NCI-H2196 (cell line): ENCODE results near the gene HNRNPL.
A peak's percentile ranks its signal among the peaks of the same experiment; 100 is the strongest.
"Not testable (repeated sequence)": the region's sequence is repeated elsewhere in the genome, so short reads cannot be mapped to it uniquely, and the experiment has no call there.

Experiments
- DNase-seq: peaks from one replicate; lab custom pipeline; 2025; ENCODE audit not compliant: unreplicated experiment; lab: John Stamatoyannopoulos, UW

Gene HNRNPL

GRCh38 chr19:38849860-38850435, at the start of gene HNRNPL:
Gene HNRNPL (minus strand): TSS chr19:38849986. CDS start chr19:38849966, 20 bp downstream.
- peak; percentile 100 for DNase-seq

- no peak for DNase-seq
Observed at GRCh38 chr19:38898788-38899446, 49.1 kb upstream of the HNRNPL start.

GRCh38 chr19:38894968-38895367, 45.2 kb upstream of the HNRNPL start:
- no peak for DNase-seq

GRCh38 chr19:38893341-38893771, 43.6 kb upstream of the HNRNPL start:
- DNase-seq, result peak; percentile 67

GRCh38 chr19:38892841-38893240, 43.1 kb upstream of the HNRNPL start:
- DNase-seq, result peak; percentile 70

- no peak for DNase-seq
Observed at GRCh38 chr19:38891771-38892170, 42.0 kb upstream of the HNRNPL start.

GRCh38 chr19:38890686-38891085, 40.9 kb upstream of the HNRNPL start:
- no peak for DNase-seq

GRCh38 chr19:38889803-38890202, 40.0 kb upstream of the HNRNPL start:
- DNase-seq, result no peak

GRCh38 chr19:38888876-38889275, 39.1 kb upstream of the HNRNPL start:
- no peak for DNase-seq

GRCh38 chr19:38884691-38885090, 34.9 kb upstream of the HNRNPL start:
- DNase-seq, result not testable (repeated sequence)

GRCh38 chr19:38883286-38883685, 33.5 kb upstream of the HNRNPL start:
- no peak for DNase-seq

GRCh38 chr19:38880882-38881609, 31.3 kb upstream of the HNRNPL start:
- no peak for DNase-seq

GRCh38 chr19:38880076-38880881, 30.5 kb upstream of the HNRNPL start:
- DNase-seq, result no peak

GRCh38 chr19:38879400-38879751, 29.6 kb upstream of the HNRNPL start:
- no peak for DNase-seq

- no peak for DNase-seq
Observed at GRCh38 chr19:38878575-38879399, 29.0 kb upstream of the HNRNPL start.

- peak; percentile 85 for DNase-seq
Observed at GRCh38 chr19:38877781-38878574, 28.2 kb upstream of the HNRNPL start, which contains the start of gene RINL. Gene RINL (minus strand): TSS chr19:38878275. CDS start chr19:38876742, 1,533 bp downstream.

- no peak for DNase-seq
Observed at GRCh38 chr19:38875656-38876395, 26.0 kb upstream of the HNRNPL start.

- DNase-seq, result peak; percentile 30
Observed at GRCh38 chr19:38873400-38873799, 23.6 kb upstream of the HNRNPL start.

- DNase-seq, result no peak
Observed at GRCh38 chr19:38870612-38871011, 20.8 kb upstream of the HNRNPL start.
